Putamen (tissue), 1 donor: ENCODE measurements around the gene FNDC3A.
"Not testable (repeated sequence)": the region's sequence is repeated elsewhere in the genome, so short reads cannot be mapped to it uniquely, and the experiment has no call there.

Experiments
- DNase-seq: peaks from one replicate; pipeline ENCODE4 v3.0.0-alpha.2; 2016; ENCODE audit warnings: low spot score

The FNDC3A gene

DNA sequence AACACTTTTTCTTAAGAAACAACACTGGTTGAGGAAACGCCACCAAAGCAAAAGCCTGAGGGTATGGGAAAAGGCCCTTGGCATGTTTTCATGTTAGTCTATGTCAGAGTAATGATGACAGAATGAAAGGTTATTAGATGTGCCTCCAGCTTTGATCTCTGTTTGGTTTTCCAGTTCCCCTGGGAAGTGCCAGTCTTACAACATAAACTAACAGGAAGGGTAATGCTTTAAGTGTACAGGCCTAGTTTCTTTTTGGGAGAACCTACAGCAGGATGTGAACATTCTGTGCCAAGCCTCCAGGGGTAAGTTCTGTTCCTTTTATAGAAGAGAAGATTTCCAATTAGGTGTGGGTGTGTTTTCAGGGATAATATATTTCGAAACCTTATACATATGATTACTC lies 121.7 kb downstream of the FNDC3A start:
- DNase-seq: peak; percentile 42

GRCh38 chr13:49098198-49098597 lies 122.5 kb downstream of the FNDC3A start:
- peak; percentile 67 for DNase-seq

- DNase-seq: no peak
Observed at GRCh38 chr13:49098771-49099512, 123.2 kb downstream of the FNDC3A start.

DNA sequence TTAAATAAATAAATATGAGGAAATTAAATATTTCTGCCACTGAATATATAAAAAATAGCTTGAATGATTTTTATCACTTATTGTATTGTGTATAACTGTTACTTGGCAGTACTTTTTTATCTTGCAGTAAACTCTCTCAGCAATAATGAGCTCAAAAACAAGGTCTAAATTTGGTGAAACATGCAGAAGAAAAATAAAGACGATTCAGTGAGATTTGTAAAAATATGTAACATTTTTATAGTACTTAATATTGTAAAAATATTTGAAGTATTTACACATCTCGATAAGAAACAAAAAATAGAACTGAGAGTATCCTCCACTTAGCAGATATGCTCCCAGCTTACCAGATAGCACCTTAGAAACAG lies 123.8 kb downstream of the FNDC3A start:
- DNase-seq: no peak

DNA sequence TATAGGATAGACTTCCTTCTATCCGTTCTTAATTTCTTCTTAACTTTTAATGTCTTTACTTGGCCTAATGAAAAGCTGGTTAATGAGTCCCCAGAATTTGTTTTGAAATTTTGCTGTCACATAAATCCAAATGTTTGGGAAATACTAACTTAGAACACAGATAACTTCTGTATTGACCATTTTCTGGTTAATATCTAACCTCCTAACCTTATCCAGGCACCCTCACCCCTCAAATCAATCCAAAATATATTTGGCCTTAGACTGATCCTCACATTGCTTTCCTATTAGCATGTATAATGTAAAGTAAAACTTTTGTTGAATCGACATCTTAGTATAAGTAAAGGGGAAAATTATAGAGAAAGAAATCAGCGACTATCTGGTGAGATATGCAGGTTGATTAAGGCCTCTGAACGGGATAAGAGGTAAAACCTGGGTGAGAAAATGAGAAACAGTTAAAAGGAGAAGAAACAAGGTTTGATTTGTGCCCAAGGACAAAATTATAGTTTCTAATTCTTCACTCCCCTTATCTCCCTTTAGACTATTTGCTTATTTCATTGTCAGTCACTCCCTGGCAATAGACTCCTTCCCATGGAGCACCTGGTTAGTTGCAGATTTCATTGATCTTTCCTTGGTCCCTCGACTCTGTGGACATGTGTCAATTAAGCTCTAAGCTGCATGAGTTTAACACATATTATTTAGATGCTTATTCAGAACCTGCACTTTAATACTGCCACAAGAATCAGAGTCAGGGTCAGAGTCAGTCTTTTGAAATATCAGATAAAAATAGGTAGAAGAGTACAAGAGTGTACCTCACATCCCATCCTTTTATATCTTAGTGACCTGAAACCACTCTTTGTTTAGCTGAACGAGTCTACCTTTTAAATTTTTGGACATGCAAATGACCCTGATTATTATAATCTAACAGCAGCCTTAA lies 125.2 kb downstream of the FNDC3A start:
- DNase-seq: no peak

GRCh38 chr13:49108196-49108595 lies 132.5 kb downstream of the FNDC3A start:
- no peak for DNase-seq

- DNase-seq: peak; percentile 89
Observed at GRCh38 chr13:49110122-49110912, 134.6 kb downstream of the FNDC3A start.

GRCh38 chr13:49110913-49111170 lies 135.1 kb downstream of the FNDC3A start:
- no peak for DNase-seq

GRCh38 chr13:49112782-49113525 lies 137.2 kb downstream of the FNDC3A start:
- DNase-seq: no peak

GRCh38 chr13:49113526-49114286 lies 138.0 kb downstream of the FNDC3A start:
- DNase-seq: no peak

DNA sequence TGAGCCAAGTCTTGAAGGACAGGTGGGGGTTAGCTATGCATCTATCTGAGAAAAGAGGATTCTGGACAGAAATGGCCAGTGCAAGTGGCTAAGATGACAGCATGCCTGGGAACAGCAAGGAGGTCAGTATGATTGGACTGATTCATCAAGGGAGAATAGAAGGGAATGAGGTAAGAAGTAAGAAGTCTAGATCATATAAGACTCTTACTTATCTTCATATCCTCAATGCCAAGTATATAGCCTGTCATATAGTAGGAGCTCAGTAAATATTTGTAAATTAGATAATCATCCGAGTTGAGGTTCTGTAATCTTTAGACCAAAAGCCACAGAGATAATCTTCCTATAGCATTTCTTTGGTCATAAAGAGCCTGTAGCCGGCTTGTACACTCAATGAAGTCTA lies 141.2 kb downstream of the FNDC3A start:
- no peak for DNase-seq

DNA sequence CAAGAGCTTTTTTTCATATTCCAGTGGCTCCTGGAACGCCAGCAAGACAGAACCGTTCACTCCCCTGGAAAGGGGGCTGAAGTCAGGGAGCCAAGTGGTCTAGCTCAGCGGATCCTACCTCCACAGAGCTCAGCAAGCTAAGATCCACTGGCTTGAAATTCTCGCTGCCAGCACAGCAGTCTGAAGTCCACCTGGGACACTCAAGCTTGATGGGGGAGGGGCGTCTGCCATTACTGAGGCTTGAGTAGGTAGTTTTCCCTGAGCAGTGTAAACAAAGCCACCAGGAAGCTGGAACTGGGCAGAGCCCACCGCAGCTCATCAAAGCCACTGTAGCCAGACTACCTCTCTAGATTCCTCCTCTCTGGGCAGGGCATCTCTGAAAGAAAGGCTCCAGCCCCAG lies 142.7 kb downstream of the FNDC3A start:
- not testable (repeated sequence) for DNase-seq

GRCh38 chr13:49124693-49125304 lies 149.1 kb downstream of the FNDC3A start:
- DNase-seq: no peak

DNA sequence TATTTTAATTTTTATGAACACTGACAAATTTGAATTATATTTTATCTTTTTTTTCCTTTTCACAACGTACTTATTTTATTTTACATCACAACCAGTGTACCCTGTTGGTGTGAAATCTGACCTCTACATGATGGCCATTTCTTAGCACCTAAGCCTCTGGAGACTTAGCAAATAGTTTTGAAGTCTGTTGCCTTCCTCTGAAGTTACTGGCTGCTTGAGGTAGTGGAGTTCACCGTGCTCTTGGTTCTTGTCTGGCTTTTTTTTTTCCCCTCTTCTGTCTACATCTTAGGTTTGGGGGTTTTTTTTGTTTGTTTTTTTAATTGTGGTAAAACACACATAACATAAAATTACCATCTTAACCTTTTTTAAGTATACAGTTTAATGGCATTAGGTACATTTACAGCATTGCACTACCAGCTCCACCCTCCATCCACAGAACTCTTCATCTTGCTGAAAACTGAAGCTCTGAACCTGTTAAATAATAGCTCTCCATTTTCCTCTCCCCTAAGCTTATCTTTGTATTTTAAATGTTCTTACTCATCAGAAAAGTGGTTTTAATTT lies 150.3 kb downstream of the FNDC3A start:
- DNase-seq: no peak

- no peak for DNase-seq
Observed at GRCh38 chr13:49132479-49133002, 156.8 kb downstream of the FNDC3A start.

- no peak for DNase-seq
Observed at GRCh38 chr13:49134305-49134704, 158.6 kb downstream of the FNDC3A start.

GRCh38 chr13:49137138-49137643 lies 161.5 kb downstream of the FNDC3A start:
- DNase-seq: not testable (repeated sequence)

- DNase-seq: no peak
Observed at GRCh38 chr13:49140910-49141611, 165.3 kb downstream of the FNDC3A start.

GRCh38 chr13:49146950-49147355 lies 171.2 kb downstream of the FNDC3A start:
- DNase-seq: peak; percentile 3
